H9 (cell line): ENCODE measurements around the gene PRKCD. TPM values are rescaled to one million over a fixed set of nuclear protein-coding genes. Genes with fewer than 3 reads are reported as not detected.

Experiments
- DNase-seq: peaks from one replicate; pipeline ENCODE4 v3.0.0-alpha.2; 2017
- H2AFZ ChIP-seq: one replicate; pipeline ENCODE4 v1.6.1; 2013; ENCODE audit warnings: mild to moderate bottlenecking, low read length, control low read depth, moderate library complexity
- H2AK5ac ChIP-seq: 2 replicates; pipeline ENCODE4 v1.6.1; 2013; ENCODE audit warnings: low read length, control low read depth, mixed read lengths; ENCODE audit not compliant: insufficient read length
- H2BK120ac ChIP-seq: one replicate; pipeline ENCODE4 v1.6.1; 2013; ENCODE audit warnings: low read depth, mild to moderate bottlenecking, low read length, control low read depth, inconsistent platforms; ENCODE audit not compliant: poor library complexity, severe bottlenecking
- H2BK12ac ChIP-seq: 2 replicates; pipeline ENCODE4 v1.6.1; 2013; ENCODE audit warnings: low read length, control low read depth, mixed read lengths, low read depth; ENCODE audit not compliant: insufficient read length
- H2BK15ac ChIP-seq: 2 replicates; pipeline ENCODE4 v1.6.1; 2013; ENCODE audit warnings: low read depth, low read length, control low read depth
- H2BK20ac ChIP-seq: one replicate; pipeline ENCODE4 v1.6.1; 2013; ENCODE audit warnings: low read depth, mild to moderate bottlenecking, low read length, control low read depth, inconsistent platforms; ENCODE audit not compliant: poor library complexity, severe bottlenecking
- H2BK5ac ChIP-seq: 2 replicates; pipeline ENCODE4 v1.6.1; 2013; ENCODE audit warnings: low read length, control low read depth, mixed read lengths; ENCODE audit not compliant: insufficient read length
- H3K14ac ChIP-seq: 2 replicates; pipeline ENCODE4 v1.6.1; 2013; ENCODE audit warnings: low read length, control low read depth; ENCODE audit not compliant: insufficient read depth
- H3K18ac ChIP-seq: 2 replicates; pipeline ENCODE4 v1.6.1; 2013; ENCODE audit warnings: low read depth, mild to moderate bottlenecking, mixed read lengths, low read length, control low read depth; ENCODE audit not compliant: insufficient read length
- H3K23ac ChIP-seq: 2 replicates; pipeline ENCODE4 v1.6.1; 2013; ENCODE audit warnings: low read length, control low read depth, mixed read lengths, low read depth; ENCODE audit not compliant: insufficient read length
- H3K23me2 ChIP-seq: 2 replicates; pipeline ENCODE4 v1.6.1; 2013; ENCODE audit warnings: low read depth, mild to moderate bottlenecking, mixed read lengths, low read length, control low read depth; ENCODE audit not compliant: insufficient read length, poor library complexity, severe bottlenecking
- H3K27ac ChIP-seq: 2 replicates; pipeline ENCODE4 v1.5.1; 2013; ENCODE audit warnings: low read length, control low read depth, mixed read lengths, low read depth; ENCODE audit not compliant: insufficient read length
- H3K27me3 ChIP-seq: 2 replicates; pipeline ENCODE4 v1.6.1; 2013; ENCODE audit warnings: low read length, control low read depth, inconsistent platforms; ENCODE audit not compliant: insufficient read depth
- H3K4ac ChIP-seq: 2 replicates; pipeline ENCODE4 v1.6.1; 2013; ENCODE audit warnings: low read depth, mild to moderate bottlenecking, control low read depth, inconsistent platforms, low read length, moderate library complexity
- H3K4me1 ChIP-seq: 2 replicates; pipeline ENCODE4 v1.6.1; 2013; ENCODE audit warnings: low read length, control low read depth, inconsistent platforms; ENCODE audit not compliant: insufficient read depth
- H3K4me2 ChIP-seq: 2 replicates; pipeline ENCODE4 v1.6.1; 2013; ENCODE audit warnings: low read length, control low read depth, mixed read lengths; ENCODE audit not compliant: insufficient read length, insufficient read depth
- H3K56ac ChIP-seq: 2 replicates; pipeline ENCODE4 v1.6.1; 2013; ENCODE audit warnings: low read depth, mild to moderate bottlenecking, mixed read lengths, low read length, control low read depth; ENCODE audit not compliant: insufficient read length
- H3K79me1 ChIP-seq: 2 replicates; pipeline ENCODE4 v1.6.1; 2013; ENCODE audit warnings: low read depth, mild to moderate bottlenecking, moderate library complexity, low read length, control low read depth, inconsistent platforms; ENCODE audit not compliant: insufficient read depth, poor library complexity, severe bottlenecking
- H3K79me2 ChIP-seq: 2 replicates; pipeline ENCODE4 v1.6.1; 2013; ENCODE audit warnings: low read length, control low read depth, inconsistent platforms; ENCODE audit not compliant: insufficient read depth
- H3K9ac ChIP-seq: 2 replicates; pipeline ENCODE4 v1.6.1; 2013; ENCODE audit warnings: low read length, control low read depth, mixed read lengths; ENCODE audit not compliant: insufficient read length; ENCODE audit errors: extremely low read depth
- H3K9me3 ChIP-seq: one replicate; pipeline ENCODE4 v1.6.1; 2013; ENCODE audit warnings: low read depth, low read length, inconsistent platforms; ENCODE audit not compliant: control insufficient read depth
- H3T11ph ChIP-seq: one replicate; pipeline ENCODE4 v1.6.1; 2013; ENCODE audit warnings: mild to moderate bottlenecking, low read length, control low read depth, inconsistent platforms
- H4K20me1 ChIP-seq: one replicate; pipeline ENCODE4 v1.6.1; 2013; ENCODE audit not compliant: control insufficient read depth, insufficient read length, insufficient read depth
- H4K5ac ChIP-seq: 2 replicates; pipeline ENCODE4 v1.6.1; 2013; ENCODE audit warnings: low read depth, mild to moderate bottlenecking, mixed read lengths, low read length, control low read depth; ENCODE audit not compliant: insufficient read length
- H4K8ac ChIP-seq: replicated peaks from 2 replicates; pipeline ENCODE4 v1.6.1; 2013; ENCODE audit warnings: low read length, control low read depth, mixed read lengths, low read depth; ENCODE audit not compliant: insufficient read length
- H4K91ac ChIP-seq: 2 replicates; pipeline ENCODE4 v1.6.1; 2013; ENCODE audit warnings: low read depth, mild to moderate bottlenecking, moderate library complexity, mixed read lengths, low read length, control low read depth; ENCODE audit not compliant: insufficient read length
- H3K27ac Mint-ChIP-seq, 3 experiments: 2 replicates in 2 of 3; 3 replicates in 1 of 3; pipeline ENCODE4 v1.8.0; 2020 to 2021; ENCODE audit warnings: mixed read lengths in 3 of 3, mild to moderate bottlenecking in 1 of 3, moderate library complexity in 1 of 3
- H3K27me3 Mint-ChIP-seq: 2 replicates; pipeline ENCODE4 v1.8.0; 2021; ENCODE audit warnings: low read depth, mild to moderate bottlenecking, moderate library complexity, mixed read lengths
- H3K36me3 Mint-ChIP-seq, 3 experiments: 2 replicates in 2 of 3; 3 replicates in 1 of 3; pipeline ENCODE4 v1.8.0; 2020 to 2021; ENCODE audit warnings: low read depth in 3 of 3, mixed read lengths in 3 of 3; ENCODE audit not compliant: insufficient read depth in 1 of 3
- H3K4me1 Mint-ChIP-seq, 2 experiments: 2 replicates each; pipeline ENCODE4 v1.8.0; 2020; ENCODE audit warnings: mixed read lengths in 2 of 2
- H3K4me3 Mint-ChIP-seq, 2 experiments: 2 replicates in 1 of 2; 3 replicates in 1 of 2; pipeline ENCODE4 v1.8.0; 2020 to 2021; ENCODE audit warnings: mild to moderate bottlenecking in 2 of 2, mixed read lengths in 2 of 2, moderate library complexity in 1 of 2
- H3K9me3 Mint-ChIP-seq, 2 experiments: 2 replicates in 1 of 2; 3 replicates in 1 of 2; pipeline ENCODE4 v1.8.0; 2020; ENCODE audit warnings: mild to moderate bottlenecking in 2 of 2, mixed read lengths in 2 of 2, moderate library complexity in 1 of 2
- WGBS: extraction: QIAGEN DNeasy Blood & Tissue Kit; methylation state at CpG from one replicate; pipeline ENCODE4 v1.1.7; 2013; ENCODE audit warnings: missing lambda C conversion rate, low lambda C conversion rate, mixed read lengths; ENCODE audit not compliant: insufficient read length; ENCODE audit errors: extremely low coverage; 5-methylcytosine and 5-hydroxymethylcytosine counted together
- total RNA-seq: library from RNA; stranded (reverse); gene quantifications from 2 replicates; pipeline ENCODE4 v1.2.1, GENCODE V29; 2021
- TF ChIP-seq, protein P1 (sequence below): fragments of 200-600 bp; sonication (generic); conservative IDR thresholded peaks from 3 replicates; pipeline ENCODE4 v1.8.0; 2021; ENCODE audit warnings: antibody characterized with exemption, mild to moderate bottlenecking

Gene PRKCD
- total RNA-seq, 1 experiment from 2014 or later: 23.7 TPM

DNA sequence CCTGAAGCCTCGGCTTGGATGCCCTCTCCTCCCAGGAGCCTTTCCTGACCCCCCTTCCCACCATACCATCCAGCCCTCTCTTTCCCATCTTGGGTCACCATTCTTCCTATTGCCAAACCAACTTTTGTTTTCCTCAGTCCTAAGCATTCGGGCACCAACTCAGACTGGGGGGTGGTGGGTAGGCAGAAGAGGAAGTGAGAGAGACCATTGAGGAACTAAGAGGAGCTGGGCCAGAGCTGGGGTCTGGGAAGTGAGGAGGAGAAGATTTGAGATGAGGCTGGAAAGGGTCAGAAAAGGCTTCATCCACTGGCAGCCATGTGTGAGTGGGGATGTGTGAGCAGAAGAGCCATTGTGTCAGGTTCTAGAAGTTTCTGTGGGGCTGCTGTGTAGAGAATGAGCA is 57.1 kb downstream of the PRKCD start:
- Mint-ChIP-seq H3K4me1 (peaks cover 0 to 5% of the 10 kb centered on the region in 2 experiments), H3K36me3 (peaks cover 0 to 11% (median 0%) of the 10 kb centered on the region in 3 experiments; a peak in 2 of 7 replicates), H3K27ac (no peak overlapping the region; a peak in 1 of 7 replicates), H3K9me3 (no peaks in the 10 kb centered on the region), H3K27me3 (peaks cover 6% of the 10 kb centered on the region), H3K4me3 (no peak overlapping the region)
- Histone ChIP-seq H3K9ac (no peak overlapping the region), H3K14ac (no peak overlapping the region), H3K18ac (peak overlapping the region; percentile 50), H3K23me2 (no peaks in the 10 kb centered on the region), H4K8ac (no peak overlapping the region), H3K4me2 (no peak overlapping the region), H3K23ac (no peak overlapping the region), H2BK15ac (no peak overlapping the region), H4K20me1 (no peaks in the 10 kb centered on the region), H3K4me1 (no peaks in the 10 kb centered on the region; the same call in 1 of the 2 replicates), H3K9me3 (no peaks in the 10 kb centered on the region), H3K79me1 (no peaks in the 10 kb centered on the region), H2BK12ac (no peak overlapping the region), H4K5ac (no peak overlapping the region), H3K27ac (no peak overlapping the region), H3K79me2 (no peaks in the 10 kb centered on the region), H3K27me3 (no peaks in the 10 kb centered on the region), H4K91ac (no peak overlapping the region), H2AK5ac (no peak overlapping the region), H3K4ac (no peak overlapping the region), H3K56ac (no peak overlapping the region), H2BK5ac (no peak overlapping the region), H3T11ph (no peak overlapping the region), H2BK120ac (peak overlapping the region; percentile 19), H2AFZ (no peak overlapping the region), H2BK20ac (no peak overlapping the region)
- DNase-seq: peak; percentile 22
- WGBS: no CpG with 5 or more reads among the region's 2 CpGs
- TF ChIP-seq, protein P1, sequence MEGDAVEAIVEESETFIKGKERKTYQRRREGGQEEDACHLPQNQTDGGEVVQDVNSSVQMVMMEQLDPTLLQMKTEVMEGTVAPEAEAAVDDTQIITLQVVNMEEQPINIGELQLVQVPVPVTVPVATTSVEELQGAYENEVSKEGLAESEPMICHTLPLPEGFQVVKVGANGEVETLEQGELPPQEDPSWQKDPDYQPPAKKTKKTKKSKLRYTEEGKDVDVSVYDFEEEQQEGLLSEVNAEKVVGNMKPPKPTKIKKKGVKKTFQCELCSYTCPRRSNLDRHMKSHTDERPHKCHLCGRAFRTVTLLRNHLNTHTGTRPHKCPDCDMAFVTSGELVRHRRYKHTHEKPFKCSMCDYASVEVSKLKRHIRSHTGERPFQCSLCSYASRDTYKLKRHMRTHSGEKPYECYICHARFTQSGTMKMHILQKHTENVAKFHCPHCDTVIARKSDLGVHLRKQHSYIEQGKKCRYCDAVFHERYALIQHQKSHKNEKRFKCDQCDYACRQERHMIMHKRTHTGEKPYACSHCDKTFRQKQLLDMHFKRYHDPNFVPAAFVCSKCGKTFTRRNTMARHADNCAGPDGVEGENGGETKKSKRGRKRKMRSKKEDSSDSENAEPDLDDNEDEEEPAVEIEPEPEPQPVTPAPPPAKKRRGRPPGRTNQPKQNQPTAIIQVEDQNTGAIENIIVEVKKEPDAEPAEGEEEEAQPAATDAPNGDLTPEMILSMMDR: no peak
